Left renal pelvis (tissue), 4 donors: Measurements from ENCODE around the gene KRTDAP. TPM values are rescaled to one million over a fixed set of nuclear protein-coding genes. Genes with fewer than 3 reads are reported as not detected.

ENCODE experiments used
- DNase-seq, 4 donors: peaks; one replicate each; pipeline ENCODE4 v3.0.0-alpha.2; 2013; ENCODE audit warnings: low read depth in 4 of 4, low spot score in 3 of 4
- polyA plus RNA-seq, 4 donors: library from polyadenylated mRNA; unstranded; fragments of 120-200 nt; gene quantifications; one replicate each; pipeline ENCODE4 v1.2.1, GENCODE V29; 2013; ENCODE audit not compliant: insufficient read length in 4 of 4

The KRTDAP gene
- 1 to 10 TPM in 1 of 4 donors, under 1 TPM in 3; 0.36 to 1.9 (median 0.59) TPM for polyA plus RNA-seq

- DNase-seq: no peak
Observed at GRCh38 chr19:35490364-35490763, at the start of gene KRTDAP. Gene KRTDAP (minus strand): TSS chr19:35490464. CDS start chr19:35490442, 22 bp downstream.

GRCh38 chr19:35539850-35540249, 49.6 kb upstream of the KRTDAP start:
- no peak for DNase-seq

GRCh38 chr19:35539314-35539713, 49.0 kb upstream of the KRTDAP start:
- DNase-seq: no peak

- DNase-seq: no peak
Observed at GRCh38 chr19:35534803-35535480, 44.7 kb upstream of the KRTDAP start.

- no peak for DNase-seq
Observed at GRCh38 chr19:35533822-35534392, 43.6 kb upstream of the KRTDAP start.

GRCh38 chr19:35533201-35533821, 43.0 kb upstream of the KRTDAP start, which contains the start of gene GAPDHS:
Gene GAPDHS (plus strand): TSS chr19:35533456. CDS start chr19:35533528, 72 bp downstream.
- no peak for DNase-seq

- DNase-seq: no peak
Observed at GRCh38 chr19:35531291-35531690, 41.0 kb upstream of the KRTDAP start.

GRCh38 chr19:35529241-35530218, 39.3 kb upstream of the KRTDAP start:
- no peak for DNase-seq

GRCh38 chr19:35528218-35529038, 38.2 kb upstream of the KRTDAP start, which contains the start of gene SBSN:
Gene SBSN (minus strand): TSS chr19:35528311. CDS start chr19:35528281, 30 bp downstream.
- no peak for DNase-seq

- DNase-seq: no peak
Observed at GRCh38 chr19:35525873-35526272, 35.6 kb upstream of the KRTDAP start.

GRCh38 chr19:35524181-35524837, 34.0 kb upstream of the KRTDAP start:
- no peak for DNase-seq

GRCh38 chr19:35522745-35523327, 32.6 kb upstream of the KRTDAP start:
- no peak for DNase-seq

- no peak for DNase-seq
Observed at GRCh38 chr19:35521124-35521743, 31.0 kb upstream of the KRTDAP start.

- DNase-seq: no peak
Observed at GRCh38 chr19:35519291-35519690, 29.0 kb upstream of the KRTDAP start.

- no peak for DNase-seq
Observed at GRCh38 chr19:35518313-35518712, 28.0 kb upstream of the KRTDAP start.

GRCh38 chr19:35517342-35517741, 27.1 kb upstream of the KRTDAP start:
- DNase-seq: no peak

- DNase-seq: no peak
Observed at GRCh38 chr19:35516310-35516709, 26.0 kb upstream of the KRTDAP start.

GRCh38 chr19:35514282-35514809, 24.1 kb upstream of the KRTDAP start:
- DNase-seq: no peak
